HG03175 (cell line): ENCODE results near the gene C15orf62.

Source experiments
- ATAC-seq: cut with Tn5 transposase; IDR thresholded peaks from one replicate; pipeline ENCODE4 v1.9.1; 2021; ENCODE audit warnings: mild to moderate bottlenecking, moderate library complexity; ENCODE audit not compliant: unreplicated experiment

The C15orf62 gene

GRCh38 chr15:40775740-40776536 lies 6.2 kb downstream of the C15orf62 start:
- ATAC-seq, result no peak

- no peak for ATAC-seq
Measured at GRCh38 chr15:40776537-40777141, 6.9 kb downstream of the C15orf62 start.

GRCh38 chr15:40782609-40783227 lies 12.9 kb downstream of the C15orf62 start:
- no peak for ATAC-seq

- no peak for ATAC-seq
Measured at GRCh38 chr15:40785164-40785563, 15.4 kb downstream of the C15orf62 start.

- ATAC-seq, result no peak
Measured at GRCh38 chr15:40785814-40786213, 16.0 kb downstream of the C15orf62 start.

- ATAC-seq, result no peak
Measured at GRCh38 chr15:40787344-40787841, 17.6 kb downstream of the C15orf62 start.

GRCh38 chr15:40787991-40788390 lies 18.2 kb downstream of the C15orf62 start:
- no peak for ATAC-seq

- no peak for ATAC-seq
Measured at GRCh38 chr15:40789119-40789518, 19.3 kb downstream of the C15orf62 start.

GRCh38 chr15:40789999-40790398 lies 20.2 kb downstream of the C15orf62 start:
- no peak for ATAC-seq

GRCh38 chr15:40790718-40791117 lies 20.9 kb downstream of the C15orf62 start:
- no peak for ATAC-seq

- no peak for ATAC-seq
Measured at GRCh38 chr15:40792394-40792793, 22.6 kb downstream of the C15orf62 start.

GRCh38 chr15:40793216-40793989 lies 23.6 kb downstream of the C15orf62 start:
- no peak for ATAC-seq

- no peak for ATAC-seq
Measured at GRCh38 chr15:40796041-40796440, 26.3 kb downstream of the C15orf62 start.

GRCh38 chr15:40796512-40796911 lies 26.7 kb downstream of the C15orf62 start:
- no peak for ATAC-seq

- ATAC-seq, result no peak
Measured at GRCh38 chr15:40799523-40799922, 29.7 kb downstream of the C15orf62 start.

- ATAC-seq, result no peak
Measured at GRCh38 chr15:40803076-40803475, 33.3 kb downstream of the C15orf62 start.

- ATAC-seq, result no peak
Measured at GRCh38 chr15:40803688-40804087, 33.9 kb downstream of the C15orf62 start.

- no peak for ATAC-seq
Measured at GRCh38 chr15:40806672-40807027, 36.9 kb downstream of the C15orf62 start.

- peak; percentile 95 for ATAC-seq
Measured at GRCh38 chr15:40807028-40807887, 37.5 kb downstream of the C15orf62 start, which contains the start of the genes DNAJC17 and ZFYVE19. DNAJC17 (minus strand) TSS chr15:40807473; CDS start chr15:40807446, 27 bp downstream. ZFYVE19 (plus strand) TSS chr15:40807089; CDS start chr15:40807590, 501 bp downstream.

GRCh38 chr15:40807888-40808461 lies 38.2 kb downstream of the C15orf62 start:
- no peak for ATAC-seq
